Activated CD4-positive, alpha-beta memory T cell treated with anti-CD3 and anti-CD28 coated beads for 36 hours (primary cell): ENCODE measurements around the gene VN1R5. TPM values are rescaled to one million over a fixed set of nuclear protein-coding genes. Genes with fewer than 3 reads are reported as not detected.

Experiments
- CTCF ChIA-PET: fragments of 350-600 bp; sonication (Branson Sonifier 250); formaldehyde crosslinking; loops from one replicate; lab custom pipeline; 2021; ENCODE audit warnings: antibody characterized with exemption, inconsistent platforms; lab: Charles Lee
- POLR2A ChIA-PET: fragments of 350-600 bp; sonication (Branson Sonifier 250); formaldehyde crosslinking; loops from one replicate; lab custom pipeline; 2021; ENCODE audit warnings: antibody characterized with exemption; lab: Charles Lee
- DNase-seq: peaks from one replicate; pipeline ENCODE4 v3.0.0-alpha.2; 2020
- H3K27ac Mint-ChIP-seq: one replicate; pipeline ENCODE4 v1.8.0; 2021; ENCODE audit warnings: mixed read lengths
- H3K27me3 Mint-ChIP-seq: one replicate; pipeline ENCODE4 v1.8.0; 2021; ENCODE audit warnings: mixed read lengths
- H3K36me3 Mint-ChIP-seq: one replicate; pipeline ENCODE4 v1.8.0; 2021; ENCODE audit warnings: mixed read lengths
- H3K4me1 Mint-ChIP-seq: one replicate; pipeline ENCODE4 v1.8.0; 2021; ENCODE audit warnings: low read depth, mixed read lengths
- H3K4me3 Mint-ChIP-seq: one replicate; pipeline ENCODE4 v1.8.0; 2021; ENCODE audit warnings: mild to moderate bottlenecking, mixed read lengths
- H3K9me3 Mint-ChIP-seq: one replicate; pipeline ENCODE4 v1.8.0; 2021; ENCODE audit warnings: mixed read lengths
- intact Hi-C: fragments of 100-400 bp; cut with micrococcal nuclease; formaldehyde crosslinking; loops from one replicate; pipeline ENCODE4 v1.15.1; 2023
- total RNA-seq, 2 experiments: library from RNA; stranded (reverse); gene quantifications; one replicate each; pipeline ENCODE4 v1.2.3, GENCODE V29; 2021

VN1R5 gene
- total RNA-seq, 2 experiments from 2014 or later, result not detected

- POLR2A ChIA-PET, result no interaction called here
- Mint-ChIP-seq H3K36me3 (peaks cover 2% of the 10 kb centered on the region), H3K4me1 (peaks cover 3% of the 10 kb centered on the region), H3K27ac (no peak overlapping the region), H3K9me3 (no peaks in the 10 kb centered on the region), H3K27me3 (no peaks in the 10 kb centered on the region), H3K4me3 (no peak overlapping the region)
- CTCF ChIA-PET, result no interaction called here
- DNase-seq, result no peak
- intact Hi-C loops, result no loop called here
These were observed 39.9 kb downstream of the VN1R5 start for GRCh38 chr1:247295746-247296145.

- Mint-ChIP-seq H3K4me1 (peaks cover 3% of the 10 kb centered on the region), H3K4me3 (no peak overlapping the region), H3K27me3 (no peaks in the 10 kb centered on the region), H3K9me3 (no peaks in the 10 kb centered on the region), H3K36me3 (peaks cover 6% of the 10 kb centered on the region), H3K27ac (no peak overlapping the region)
- ChIA-PET POLR2A (no interaction called here), CTCF (no interaction called here)
- intact Hi-C loops, result no loop called here
- DNase-seq, result no peak
These were observed 40.8 kb downstream of the VN1R5 start for GRCh38 chr1:247296599-247297180.

GRCh38 chr1:247297263-247298123 is 41.6 kb downstream of the VN1R5 start:
- intact Hi-C loops, result no loop called here
- no peak for DNase-seq
- no peaks in the 10 kb centered on the region for H3K9me3 Mint-ChIP-seq
- ChIA-PET CTCF (no interaction called here), POLR2A (no interaction called here)
- no peak overlapping the region for H3K4me3 Mint-ChIP-seq
- H3K36me3 Mint-ChIP-seq, result peaks cover 10% of the 10 kb centered on the region
- no peak overlapping the region for H3K27ac Mint-ChIP-seq
- peaks cover 3% of the 10 kb centered on the region for H3K4me1 Mint-ChIP-seq
- H3K27me3 Mint-ChIP-seq, result no peaks in the 10 kb centered on the region

GRCh38 chr1:247298124-247298481 is 42.2 kb downstream of the VN1R5 start:
- Mint-ChIP-seq H3K27me3 (no peaks in the 10 kb centered on the region), H3K4me1 (peaks cover 3% of the 10 kb centered on the region), H3K27ac (no peak overlapping the region), H3K4me3 (no peak overlapping the region), H3K36me3 (peaks cover 15% of the 10 kb centered on the region), H3K9me3 (no peaks in the 10 kb centered on the region)
- no peak for DNase-seq
- ChIA-PET POLR2A (no interaction called here), CTCF (no interaction called here)
- intact Hi-C loops, result no loop called here

- intact Hi-C loops, result no loop called here
- H3K4me1 Mint-ChIP-seq, result peaks cover 3% of the 10 kb centered on the region
- no peaks in the 10 kb centered on the region for H3K27me3 Mint-ChIP-seq
- H3K4me3 Mint-ChIP-seq, result no peak overlapping the region
- H3K27ac Mint-ChIP-seq, result no peak overlapping the region
- DNase-seq, result no peak
- ChIA-PET POLR2A (no interaction called here), CTCF (no interaction called here)
- peaks cover 21% of the 10 kb centered on the region for H3K36me3 Mint-ChIP-seq
- no peaks in the 10 kb centered on the region for H3K9me3 Mint-ChIP-seq
These were observed 42.8 kb downstream of the VN1R5 start for GRCh38 chr1:247298701-247299100.

GRCh38 chr1:247299723-247300381 is 44.0 kb downstream of the VN1R5 start:
- CTCF ChIA-PET, result interaction anchor here (0.5 kb wide), 1 partner anchor 103 kb away, joined by 3 read pairs; no protein-coding TSS in a partner anchor
- Mint-ChIP-seq H3K27ac (no peak overlapping the region), H3K4me3 (no peak overlapping the region), H3K27me3 (no peaks in the 10 kb centered on the region), H3K9me3 (no peaks in the 10 kb centered on the region), H3K4me1 (peaks cover 3% of the 10 kb centered on the region), H3K36me3 (peaks cover 29% of the 10 kb centered on the region)
- POLR2A ChIA-PET, result no interaction called here
- intact Hi-C loops, result no loop called here
- DNase-seq, result no peak

- ChIA-PET CTCF (no interaction called here), POLR2A (no interaction called here)
- no peaks in the 10 kb centered on the region for H3K27me3 Mint-ChIP-seq
- H3K27ac Mint-ChIP-seq, result no peak overlapping the region
- no peaks in the 10 kb centered on the region for H3K9me3 Mint-ChIP-seq
- no peak for DNase-seq
- intact Hi-C loops, result no loop called here
- H3K4me3 Mint-ChIP-seq, result no peak overlapping the region
- peaks cover 3% of the 10 kb centered on the region for H3K4me1 Mint-ChIP-seq
- peaks cover 31% of the 10 kb centered on the region for H3K36me3 Mint-ChIP-seq
These were observed 44.8 kb downstream of the VN1R5 start for GRCh38 chr1:247300491-247301175.

GRCh38 chr1:247301176-247301540 is 45.3 kb downstream of the VN1R5 start:
- peaks cover 33% of the 10 kb centered on the region for H3K36me3 Mint-ChIP-seq
- DNase-seq, result no peak
- no peaks in the 10 kb centered on the region for H3K27me3 Mint-ChIP-seq
- POLR2A ChIA-PET, result no interaction called here
- peaks cover 3% of the 10 kb centered on the region for H3K4me1 Mint-ChIP-seq
- intact Hi-C loops, result no loop called here
- CTCF ChIA-PET, result no interaction called here
- no peaks in the 10 kb centered on the region for H3K9me3 Mint-ChIP-seq
- no peak overlapping the region for H3K27ac Mint-ChIP-seq
- H3K4me3 Mint-ChIP-seq, result no peak overlapping the region

GRCh38 chr1:247303216-247303615 is 47.3 kb downstream of the VN1R5 start:
- intact Hi-C loops, result no loop called here
- DNase-seq, result no peak
- Mint-ChIP-seq H3K27ac (no peak overlapping the region), H3K4me3 (no peak overlapping the region), H3K36me3 (peaks cover 45% of the 10 kb centered on the region), H3K4me1 (no peaks in the 10 kb centered on the region), H3K27me3 (no peaks in the 10 kb centered on the region), H3K9me3 (no peaks in the 10 kb centered on the region)
- CTCF ChIA-PET, result no interaction called here
- POLR2A ChIA-PET, result no interaction called here

GRCh38 chr1:247304031-247304430 is 48.2 kb downstream of the VN1R5 start:
- Mint-ChIP-seq H3K4me3 (no peak overlapping the region), H3K27ac (no peak overlapping the region), H3K36me3 (peaks cover 45% of the 10 kb centered on the region), H3K27me3 (no peaks in the 10 kb centered on the region), H3K4me1 (no peaks in the 10 kb centered on the region), H3K9me3 (no peaks in the 10 kb centered on the region)
- intact Hi-C loops, result no loop called here
- ChIA-PET POLR2A (no interaction called here), CTCF (no interaction called here)
- DNase-seq, result no peak
